GM19035 (cell line): Measurements from ENCODE around the gene TBC1D4.
A peak's percentile ranks its signal among the peaks of the same experiment; 100 is the strongest.
"Not testable (repeated sequence)": the region's sequence is repeated elsewhere in the genome, so short reads cannot be mapped to it uniquely, and the experiment has no call there.

Source experiments
- ATAC-seq: cut with Tn5 transposase; IDR thresholded peaks from one replicate; pipeline ENCODE4 v1.9.1; 2021; ENCODE audit not compliant: unreplicated experiment

Gene TBC1D4

DNA sequence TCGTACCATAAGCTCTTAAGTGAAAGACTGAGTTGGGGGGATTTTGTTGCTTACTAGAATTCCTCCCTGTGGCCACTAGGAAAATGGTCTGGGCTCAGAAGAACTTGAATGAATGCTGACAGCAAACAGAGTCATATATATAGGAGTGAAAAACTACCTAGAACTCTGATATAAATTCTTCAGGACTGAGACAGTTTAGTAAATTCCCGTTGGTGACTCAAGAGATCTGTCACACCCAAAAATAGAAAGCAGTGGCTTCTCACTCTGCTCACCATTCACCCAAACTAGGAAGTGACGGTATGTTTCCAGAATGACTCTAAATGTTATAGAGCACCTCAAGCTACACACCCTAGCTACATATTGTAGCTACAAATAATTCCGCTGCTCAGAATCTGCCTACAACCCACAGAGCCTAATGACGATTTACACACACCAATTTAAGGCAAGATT is 116.2 kb downstream of the TBC1D4 start:
- peak; percentile 98 for ATAC-seq

DNA sequence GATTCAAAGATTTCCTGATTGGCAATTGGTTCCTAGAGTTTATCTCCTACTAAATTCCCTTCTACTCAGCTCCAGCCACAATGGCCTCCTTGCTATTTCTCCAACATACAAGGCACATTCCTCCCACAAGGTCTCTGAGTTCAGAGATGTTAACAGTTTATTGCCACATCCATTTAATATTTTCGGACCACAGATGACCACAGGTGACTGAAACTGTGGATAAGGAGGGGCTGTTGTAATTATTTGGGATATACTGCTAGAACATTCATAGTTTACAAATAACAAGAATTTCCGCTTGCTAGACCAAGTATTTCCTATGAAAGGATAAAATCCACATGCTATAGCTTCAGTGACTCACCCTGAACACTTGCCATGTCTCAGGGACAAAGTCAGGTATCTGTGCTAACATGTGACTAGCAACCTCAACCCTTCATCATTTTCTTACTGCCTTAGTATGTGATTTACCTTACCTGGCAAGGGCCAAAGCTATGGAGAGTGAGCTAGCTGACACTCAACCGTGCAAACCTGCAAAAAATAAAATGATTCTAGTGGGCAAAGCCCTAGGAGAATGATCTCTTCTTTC is 117.7 kb downstream of the TBC1D4 start:
- ATAC-seq, result no peak

DNA sequence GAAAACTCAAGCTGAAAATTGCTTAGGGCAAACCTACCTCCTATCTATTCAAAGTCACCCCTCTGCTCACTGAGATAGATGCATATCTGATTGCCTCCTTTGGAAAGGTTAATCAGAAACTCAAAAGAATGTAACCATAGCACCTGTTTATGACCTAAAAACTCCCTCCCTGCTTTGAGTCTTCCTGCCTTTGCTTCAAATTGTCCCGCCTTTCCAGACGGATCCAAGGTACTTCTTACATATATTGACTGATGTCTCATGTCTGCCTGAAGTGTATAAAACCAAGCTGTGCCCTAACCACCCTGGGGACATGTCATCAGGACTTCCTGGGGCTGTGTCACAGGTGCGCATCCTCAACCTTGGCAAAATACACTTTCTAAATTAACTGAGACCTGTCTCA is 118.6 kb downstream of the TBC1D4 start:
- ATAC-seq, result no peak

DNA sequence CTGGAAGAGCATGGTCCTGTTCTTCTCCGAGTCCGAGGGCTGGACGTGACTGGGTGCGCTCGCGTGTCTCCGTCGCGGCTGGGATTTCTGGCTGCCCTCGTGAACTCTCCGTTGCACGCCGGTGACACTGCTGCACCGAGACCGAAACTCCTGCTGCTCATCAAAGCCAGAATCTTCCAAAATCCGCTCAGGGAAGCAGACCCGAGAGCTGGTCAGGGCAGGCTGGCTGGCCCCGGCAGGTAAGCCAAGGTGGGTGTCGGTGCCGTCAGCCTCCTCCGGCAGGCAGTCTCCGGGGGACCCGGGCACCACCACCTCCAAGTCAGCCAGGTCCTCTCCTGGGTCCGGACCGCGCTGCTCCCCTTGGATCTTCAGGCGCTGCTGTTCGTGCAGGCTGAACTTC is 119.9 kb downstream of the TBC1D4 start:
- no peak for ATAC-seq

DNA sequence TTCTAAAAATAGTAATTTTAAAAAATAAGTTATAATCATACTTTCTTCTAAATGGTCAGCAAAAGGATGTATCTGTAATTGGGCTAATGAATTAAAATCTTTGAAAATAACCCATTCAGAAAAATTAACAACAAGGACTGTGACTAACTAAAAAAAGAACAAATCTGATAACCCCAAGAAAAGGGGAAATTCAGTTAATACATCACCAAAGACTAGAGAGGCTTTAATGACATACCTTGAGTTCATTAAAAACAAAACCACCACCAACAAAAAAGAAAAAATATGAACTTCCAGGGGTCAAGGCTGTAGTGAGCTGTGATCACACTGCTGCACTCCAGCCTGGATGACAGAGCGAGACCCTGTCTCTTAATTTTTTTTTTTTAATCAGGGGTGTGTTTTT is 121.8 kb downstream of the TBC1D4 start:
- ATAC-seq, result no peak

DNA sequence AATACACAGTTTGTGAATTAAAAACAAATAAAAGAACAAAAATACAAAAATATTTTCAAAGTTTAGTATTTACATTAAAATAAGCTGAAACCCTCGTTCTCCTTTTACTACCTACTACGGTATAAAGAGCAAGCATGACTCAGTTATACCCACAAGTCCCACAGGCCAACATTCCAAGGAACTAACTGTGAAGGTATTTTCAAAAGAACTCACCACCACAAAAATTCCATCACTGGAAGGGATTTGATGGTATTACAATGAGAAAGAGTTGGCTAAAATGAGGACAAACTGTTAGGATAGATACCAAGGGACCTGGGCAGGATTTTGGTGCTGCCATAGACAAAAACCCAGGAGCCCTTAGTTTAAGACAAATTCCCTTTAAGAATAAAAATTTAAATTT is 122.7 kb downstream of the TBC1D4 start:
- no peak for ATAC-seq

DNA sequence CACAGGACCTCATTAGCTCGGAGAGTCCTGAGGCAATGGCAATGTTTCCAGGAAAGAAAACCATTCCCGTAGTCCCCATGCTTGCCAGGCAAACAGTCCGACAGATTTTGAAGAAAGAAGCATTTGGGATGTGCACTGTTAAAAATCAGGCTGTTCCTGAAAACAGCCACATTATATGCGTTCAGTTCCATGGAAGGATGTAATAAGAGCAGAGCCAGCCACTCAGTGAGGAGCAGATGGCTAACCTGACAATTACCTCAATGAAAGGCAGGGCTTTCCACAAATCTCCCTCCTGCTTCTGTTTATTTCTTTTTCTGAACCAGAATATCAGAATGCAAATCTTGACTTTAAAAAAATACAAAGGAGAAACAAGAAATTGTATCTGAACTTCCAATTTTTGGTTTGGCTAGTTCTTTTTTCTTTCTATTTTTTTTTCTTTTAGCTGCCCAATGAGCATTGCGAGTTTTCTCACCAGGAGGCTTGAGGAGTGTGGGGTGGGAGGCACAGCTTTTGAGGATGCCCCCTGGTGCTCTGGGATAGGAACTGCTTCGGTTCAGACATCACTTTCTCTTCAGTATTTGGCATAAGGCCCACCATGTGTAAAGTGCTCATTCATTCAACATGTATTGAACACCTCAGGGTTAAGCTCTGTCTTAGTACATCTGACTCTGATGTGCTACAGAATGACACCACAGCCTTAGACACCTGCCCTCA is 124.2 kb downstream of the TBC1D4 start:
- peak; percentile 94 for ATAC-seq

DNA sequence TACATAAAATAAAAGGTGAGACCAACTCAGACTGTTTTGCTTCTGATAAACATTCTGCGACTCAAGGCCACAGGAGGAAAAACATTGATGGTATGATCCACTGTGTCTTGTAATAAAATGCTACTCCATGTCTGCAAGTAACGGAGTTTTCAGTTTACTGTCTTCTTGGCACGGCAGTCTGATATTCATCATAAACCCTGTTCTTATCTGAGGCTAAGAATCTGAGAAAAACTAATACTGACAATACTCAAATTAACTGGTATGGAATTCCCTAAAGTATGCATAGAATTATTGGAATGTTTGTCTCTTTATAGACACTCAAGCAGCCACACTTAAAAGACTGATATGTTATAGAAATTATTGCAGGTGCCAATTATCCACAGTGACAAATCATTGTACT is 125.5 kb downstream of the TBC1D4 start:
- ATAC-seq, result no peak

DNA sequence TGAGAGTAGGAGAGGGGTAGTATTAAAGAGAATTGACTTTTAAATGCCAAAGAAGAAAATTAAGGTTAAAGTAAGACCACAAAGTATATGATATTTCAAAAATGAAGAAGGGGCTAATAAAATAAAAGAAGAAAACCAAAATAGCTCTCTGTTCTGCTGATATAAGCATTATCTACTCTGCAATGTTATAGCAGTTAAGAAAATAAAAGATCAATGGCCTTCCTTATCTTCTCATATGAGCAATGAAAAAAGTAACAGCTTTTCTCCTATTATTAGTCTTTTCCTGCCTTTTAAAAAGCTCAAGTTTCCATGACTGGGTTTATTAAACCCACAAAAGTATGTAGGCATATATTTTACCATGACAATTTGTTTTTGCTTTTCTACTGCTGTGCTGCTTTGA is 126.4 kb downstream of the TBC1D4 start:
- ATAC-seq, result no peak

DNA sequence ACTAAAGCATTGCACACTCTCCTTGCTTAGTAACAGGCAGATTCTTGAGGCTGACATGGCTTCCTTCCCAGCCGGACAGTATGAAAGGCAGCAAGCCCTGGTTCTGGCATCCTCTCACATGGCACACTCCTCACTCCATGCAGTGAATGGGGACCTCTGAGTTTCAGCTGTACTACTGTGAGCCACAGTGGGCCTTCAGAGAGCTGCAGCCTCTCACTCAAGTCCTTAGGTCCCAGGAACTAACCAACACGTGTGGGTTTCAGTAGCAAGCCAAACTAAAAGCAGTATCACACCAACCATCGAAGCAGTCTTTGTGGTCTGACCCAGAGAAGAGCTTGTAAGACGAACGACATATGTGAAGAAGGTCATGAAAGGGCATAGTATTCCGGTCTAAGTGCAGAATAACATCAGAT is 128.2 kb downstream of the TBC1D4 start:
- peak; percentile 59 for ATAC-seq

DNA sequence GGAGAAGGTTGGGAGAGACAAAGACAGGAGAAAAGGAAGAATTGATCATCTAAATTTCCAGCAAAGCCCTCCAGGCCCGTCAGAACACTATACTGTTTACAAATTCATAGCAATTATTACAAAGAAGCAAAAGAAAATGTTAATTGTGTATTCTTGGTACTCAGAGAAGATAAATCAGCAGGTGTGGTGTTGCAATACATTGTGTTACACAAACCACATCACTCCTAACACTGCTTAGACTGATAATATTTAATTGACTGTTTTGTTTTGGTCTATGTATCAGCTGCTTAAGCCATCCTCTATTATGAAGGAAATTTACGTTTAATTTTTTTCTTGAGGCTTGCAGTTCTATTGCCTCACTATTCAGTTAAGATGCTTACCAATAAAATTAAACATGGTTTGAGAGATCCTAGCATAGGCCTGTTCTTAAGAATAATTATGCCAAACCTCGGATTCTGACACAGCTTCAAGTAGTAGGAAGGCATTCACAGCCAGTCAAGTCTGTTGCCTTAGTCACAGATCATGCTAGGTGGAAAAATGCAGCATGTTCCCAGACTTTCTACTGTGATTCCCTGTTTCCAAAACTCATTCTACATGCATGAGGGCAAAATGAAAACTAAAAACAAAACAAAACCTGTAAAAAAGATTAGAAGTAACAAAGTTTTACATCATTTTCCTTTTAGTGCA is 129.2 kb downstream of the TBC1D4 start:
- ATAC-seq, result no peak

DNA sequence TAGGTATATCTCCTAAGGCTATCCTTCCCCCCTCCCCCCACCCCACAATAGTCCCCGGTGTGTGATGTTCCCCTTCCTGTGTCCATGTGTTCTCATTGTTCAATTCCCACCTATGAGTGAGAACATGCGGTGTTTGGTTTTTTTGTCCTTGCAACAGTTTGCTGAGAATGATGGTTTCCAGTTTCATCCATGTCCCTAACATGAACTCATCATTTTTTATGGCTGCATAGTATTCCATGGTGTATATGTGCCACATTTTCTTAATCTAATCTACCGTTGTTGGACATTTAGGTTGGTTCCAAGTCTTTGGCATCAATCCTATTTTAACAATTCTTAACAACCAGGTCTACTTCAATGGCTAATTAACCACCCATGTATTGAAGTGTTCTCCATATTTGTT is 130.4 kb downstream of the TBC1D4 start:
- ATAC-seq, result not testable (repeated sequence)

DNA sequence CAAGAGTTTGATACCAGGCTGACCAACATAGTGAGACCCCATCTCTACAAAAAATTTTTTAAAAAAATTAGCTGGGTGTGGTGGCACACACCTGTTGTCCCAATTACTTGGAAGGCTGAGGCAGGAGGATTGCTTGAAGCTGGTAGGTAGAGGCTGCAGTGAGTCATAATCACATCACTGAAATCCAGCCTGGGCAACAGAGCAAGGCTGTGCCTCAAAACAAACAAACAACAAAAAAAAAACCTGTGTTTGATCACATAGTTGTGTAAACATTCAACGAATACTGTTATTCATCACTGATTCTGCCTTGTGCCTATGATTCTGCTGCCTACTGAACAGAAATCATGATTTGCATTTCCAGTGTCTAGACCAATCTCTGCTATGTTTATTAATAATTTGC is 134.0 kb downstream of the TBC1D4 start:
- ATAC-seq, result no peak

DNA sequence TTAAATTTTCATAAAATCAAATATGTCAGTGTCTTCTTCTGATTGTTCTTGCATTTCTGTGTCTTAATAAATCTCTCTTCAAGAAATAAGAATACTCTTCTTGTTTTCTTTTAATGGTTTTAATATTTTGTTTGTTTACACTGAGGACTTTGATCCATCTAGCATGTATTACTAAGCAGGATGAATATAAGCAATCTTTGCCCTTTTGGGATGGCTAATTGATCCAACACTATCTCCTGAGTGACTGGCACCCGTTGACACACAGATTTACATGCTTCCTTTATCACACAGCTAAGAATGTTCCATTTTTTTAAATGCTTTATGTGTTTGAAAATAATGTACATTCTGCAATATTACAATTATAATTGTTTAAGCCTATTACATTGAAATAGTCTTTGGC is 134.5 kb downstream of the TBC1D4 start:
- no peak for ATAC-seq

DNA sequence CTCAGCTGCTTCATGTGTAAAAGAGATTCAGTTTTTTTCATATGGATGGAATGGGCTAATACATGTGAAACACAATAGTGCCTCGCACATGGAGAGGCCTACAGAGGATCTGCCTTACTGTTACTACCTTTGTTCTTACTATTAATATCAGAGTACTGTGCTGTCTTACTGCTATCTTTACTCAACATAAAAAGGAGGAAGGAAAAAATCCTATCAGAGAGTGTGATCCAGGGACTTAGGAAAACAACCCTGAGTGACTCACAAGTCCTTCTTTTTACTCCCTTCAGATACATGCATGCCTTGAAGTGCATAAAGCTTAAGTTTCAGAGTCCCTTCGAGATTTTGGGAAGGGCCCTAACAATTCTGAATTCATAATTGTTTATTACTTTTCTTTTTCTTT is 136.8 kb downstream of the TBC1D4 start:
- ATAC-seq, result no peak

DNA sequence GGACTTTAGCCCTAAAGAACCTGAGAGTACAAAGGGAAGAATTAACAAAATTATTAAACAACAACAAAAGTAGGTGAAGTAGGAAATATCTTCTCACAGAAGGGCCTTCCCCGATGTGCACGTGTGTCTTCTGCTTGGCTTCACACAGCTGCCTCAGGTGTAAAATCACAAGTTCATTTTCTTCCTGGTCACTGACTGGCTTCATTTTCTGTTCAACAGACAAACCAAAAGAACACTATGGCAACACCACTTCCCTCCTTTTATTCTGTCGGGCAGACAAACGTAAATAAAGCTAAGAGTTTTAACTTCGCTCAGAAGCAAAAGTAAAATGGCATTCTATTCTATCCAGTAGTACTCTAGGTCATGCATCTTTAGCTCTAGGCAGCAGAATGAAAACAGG is 140.9 kb downstream of the TBC1D4 start:
- ATAC-seq, result peak; percentile 94

DNA sequence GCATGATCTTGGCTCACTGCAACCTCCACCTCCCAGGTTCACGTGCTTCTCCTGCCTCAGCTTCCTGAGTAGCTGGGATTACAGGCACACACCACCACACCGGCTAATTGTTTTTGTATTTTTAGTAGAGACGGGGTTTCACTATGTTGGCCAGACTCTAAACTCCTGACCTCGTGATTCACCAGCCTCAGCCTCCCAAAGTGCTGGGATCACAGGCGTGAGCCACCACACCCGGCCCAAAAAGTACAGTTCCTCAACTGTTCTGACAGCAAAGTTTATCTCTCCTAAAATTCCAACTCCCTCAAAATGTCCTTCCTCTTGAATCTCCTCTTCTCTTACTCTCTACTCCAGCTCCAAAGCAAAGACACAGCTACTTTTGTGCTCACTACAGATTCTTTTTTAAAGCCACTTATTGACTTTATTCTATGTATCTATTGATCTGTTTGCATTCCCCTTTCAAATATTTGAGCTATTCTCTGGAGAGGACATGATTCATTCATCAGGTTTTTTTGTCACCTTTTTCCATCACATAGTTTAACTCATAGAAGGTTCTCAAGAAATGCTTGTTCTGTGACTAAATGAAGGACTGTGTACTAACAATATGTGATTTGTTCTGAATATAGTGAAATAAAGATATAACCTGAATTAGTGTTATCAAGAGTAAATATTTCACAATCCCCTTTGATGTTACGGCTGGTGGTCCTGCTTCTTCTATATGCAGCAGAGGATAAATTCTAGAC is 142.2 kb downstream of the TBC1D4 start:
- ATAC-seq, result no peak

DNA sequence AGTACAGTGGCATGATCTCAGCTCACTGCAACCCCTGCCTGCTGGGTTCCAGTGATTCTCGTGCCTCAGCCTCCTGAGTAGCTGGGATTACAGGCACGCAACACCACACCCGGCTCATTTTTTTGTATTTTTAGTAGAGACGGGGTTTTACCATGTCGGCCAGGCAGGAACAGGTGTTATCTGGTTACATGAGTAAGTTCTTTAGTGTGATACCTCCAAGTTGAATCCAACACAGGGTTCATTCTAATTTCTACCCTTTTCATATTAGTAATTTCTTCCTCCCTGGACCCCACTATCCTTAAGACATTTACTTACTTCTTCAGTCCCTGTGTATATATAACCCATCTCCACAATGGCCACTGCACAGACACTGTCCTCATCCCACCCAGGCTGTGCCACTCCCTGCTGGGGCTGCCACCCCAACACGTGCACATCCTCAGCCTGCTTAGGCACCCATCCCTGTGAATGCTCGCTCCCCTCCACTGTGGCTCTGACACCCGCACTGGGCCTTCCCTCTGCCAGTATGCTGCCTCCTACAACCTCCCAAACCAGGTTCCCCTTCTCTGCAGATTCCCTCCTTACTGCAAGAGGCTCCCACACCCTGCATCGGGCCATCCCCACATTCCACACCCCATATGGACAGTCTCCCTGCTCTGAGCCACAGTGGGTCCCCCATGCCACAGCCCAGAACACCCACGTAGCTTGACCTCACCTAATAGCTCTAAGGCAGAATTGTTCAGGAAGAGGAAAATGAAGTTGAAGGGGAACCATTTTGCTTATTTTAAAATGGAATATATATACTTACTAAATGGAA is 147.1 kb downstream of the TBC1D4 start:
- no peak for ATAC-seq

DNA sequence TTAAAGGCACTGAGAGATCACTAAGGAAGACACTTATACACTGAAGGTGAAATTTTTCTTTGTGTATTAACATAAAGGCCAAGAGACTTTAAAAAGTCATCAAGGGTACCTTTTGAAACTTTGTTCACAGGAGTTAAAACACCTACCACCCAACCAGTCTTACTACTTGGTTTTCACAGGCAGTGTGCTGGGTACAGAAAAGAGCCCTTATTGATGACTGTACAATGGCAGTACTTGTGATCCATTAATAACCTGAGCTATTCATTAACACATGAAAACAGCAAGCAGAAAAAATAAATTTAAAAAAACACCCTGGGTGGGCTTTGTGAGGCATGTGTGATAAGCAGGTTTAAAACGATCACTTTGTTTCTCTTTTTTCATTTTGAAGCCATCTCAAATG is 148.9 kb downstream of the TBC1D4 start:
- ATAC-seq, result no peak

DNA sequence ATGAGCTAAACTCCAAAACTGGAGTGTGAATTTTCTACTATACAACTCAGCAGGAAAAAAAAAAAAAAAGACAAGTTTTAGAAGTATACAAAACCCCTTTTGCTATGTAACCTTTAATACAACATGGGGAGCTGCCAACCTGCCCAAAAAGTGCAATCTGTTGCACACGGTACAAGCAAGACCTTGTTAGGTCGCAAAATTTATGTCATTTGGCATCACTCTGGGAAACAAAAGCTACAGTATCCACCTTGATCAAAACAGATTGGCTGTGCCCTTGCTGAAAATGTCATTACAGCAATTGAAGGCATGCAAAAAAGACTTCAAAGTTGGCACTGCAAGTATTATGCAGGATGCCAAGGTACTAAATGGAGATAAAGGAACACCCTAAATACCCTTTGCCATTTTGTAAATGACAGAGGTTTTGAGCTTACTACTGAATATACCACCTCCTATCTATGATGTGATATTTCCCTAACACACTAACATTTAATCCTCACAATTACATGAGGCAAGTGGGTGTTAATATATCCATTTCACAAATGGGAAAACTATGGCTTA is 150.1 kb downstream of the TBC1D4 start:
- ATAC-seq, result no peak

DNA sequence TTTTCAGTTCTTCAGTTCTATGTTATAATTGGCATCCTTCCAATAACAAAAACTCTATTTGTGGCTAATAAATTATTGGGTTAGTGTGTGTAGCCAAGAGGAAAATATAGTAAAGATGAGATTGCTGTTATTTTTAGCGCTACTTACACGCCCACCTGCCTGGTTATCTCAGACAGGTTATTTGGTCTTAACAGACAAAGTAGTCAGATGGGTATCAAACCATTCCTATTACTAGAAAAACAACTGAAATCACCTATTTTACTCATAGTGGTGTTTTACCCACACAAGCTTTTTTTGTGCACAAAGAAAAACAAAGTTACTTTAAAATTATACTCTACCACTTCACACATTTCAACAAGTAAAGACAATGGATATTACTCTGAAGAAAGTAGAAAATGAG is 151.2 kb downstream of the TBC1D4 start:
- no peak for ATAC-seq
